ENCODE data around the gene POR.

POR gene

DNA sequence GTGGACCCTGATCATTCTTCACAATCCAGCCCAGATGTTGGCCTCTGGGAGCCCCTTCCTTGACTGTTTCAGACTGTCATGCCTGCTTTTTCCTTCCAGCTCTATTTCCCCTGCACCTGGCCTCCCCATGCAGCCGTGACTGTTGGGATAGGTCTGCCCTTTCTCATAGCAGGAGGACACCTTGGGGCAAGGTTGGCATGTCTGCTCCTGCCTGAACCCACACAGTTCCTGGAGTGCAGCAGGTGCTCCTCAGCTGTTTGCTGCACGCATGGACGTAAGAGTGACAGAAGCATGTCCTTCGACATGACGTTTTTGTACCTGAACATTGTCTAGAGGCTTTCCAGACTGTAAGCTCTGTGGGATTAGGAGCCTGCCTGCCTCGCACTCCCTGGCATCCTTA, 24.0 kb downstream of the POR start:
- Mint-ChIP-seq H3K4me3 (no peak overlapping the region), H3K27ac (no peak overlapping the region), H3K4me1 (ENCODE audit: low read depth in 2 of 2) (peaks cover 0 to 4% of the 10 kb centered on the region in 2 donors), H3K36me3 (ENCODE audit: insufficient read depth) (peaks cover 6% of the 10 kb centered on the region), H3K27me3 (no peaks in the 10 kb centered on the region), H3K9me3 (no peaks in the 10 kb centered on the region)
- ATAC-seq (replicated peaks): no peak
- DNase-seq: no peak

DNA sequence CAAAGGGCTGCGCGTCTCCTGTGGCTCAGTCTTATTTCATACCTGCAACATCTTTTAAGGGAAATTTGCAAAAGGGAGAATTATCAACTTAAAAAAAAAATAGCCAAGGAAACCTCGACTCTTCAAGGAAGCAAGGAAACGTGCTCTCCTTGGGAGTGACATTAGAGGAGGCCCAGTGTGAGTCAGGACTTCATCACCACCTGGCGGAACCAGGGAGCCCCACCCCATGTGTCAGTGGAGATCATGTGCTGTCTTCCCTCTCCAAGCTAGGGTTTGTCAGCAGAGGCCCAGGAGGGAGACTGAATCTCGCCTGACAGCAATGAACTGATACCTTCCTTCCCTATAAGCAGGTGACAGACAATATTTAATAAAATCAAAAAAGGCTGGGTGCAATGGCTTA, 28.9 kb downstream of the POR start:
- Mint-ChIP-seq H3K4me1 (ENCODE audit: low read depth in 2 of 2) (peaks cover 11 to 18% of the 10 kb centered on the region in 2 donors), H3K36me3 (ENCODE audit: insufficient read depth) (peaks cover 3% of the 10 kb centered on the region), H3K27ac (no peak overlapping the region), H3K27me3 (no peaks in the 10 kb centered on the region), H3K4me3 (no peak overlapping the region), H3K9me3 (no peaks in the 10 kb centered on the region)
- no peak for ATAC-seq (replicated peaks)
- no peak for DNase-seq

DNA sequence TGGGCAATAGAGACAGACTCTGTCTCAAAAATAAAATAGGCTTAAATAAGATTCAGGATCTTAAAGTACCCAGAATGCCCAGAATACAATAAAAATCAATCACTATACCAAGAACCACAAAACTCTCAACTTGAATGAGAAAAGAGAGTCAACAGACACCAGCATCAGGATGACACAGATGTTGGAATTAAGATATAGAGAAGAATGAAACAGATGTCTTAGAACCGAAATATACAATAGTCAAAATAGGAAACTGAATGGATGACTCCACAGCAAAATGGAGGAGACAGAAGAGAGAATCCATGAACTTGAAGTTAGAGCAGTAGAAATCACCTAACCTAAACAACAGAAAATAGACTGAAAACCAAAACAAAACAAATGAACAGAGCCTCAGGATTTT, 29.6 kb downstream of the POR start:
- Mint-ChIP-seq H3K9me3 (no peaks in the 10 kb centered on the region), H3K27me3 (no peaks in the 10 kb centered on the region), H3K27ac (no peak overlapping the region), H3K4me3 (no peak overlapping the region), H3K4me1 (ENCODE audit: low read depth in 2 of 2) (peaks cover 9 to 22% of the 10 kb centered on the region in 2 donors), H3K36me3 (ENCODE audit: insufficient read depth) (peaks cover 3% of the 10 kb centered on the region)
- DNase-seq: no peak
- no peak for ATAC-seq (replicated peaks)

DNA sequence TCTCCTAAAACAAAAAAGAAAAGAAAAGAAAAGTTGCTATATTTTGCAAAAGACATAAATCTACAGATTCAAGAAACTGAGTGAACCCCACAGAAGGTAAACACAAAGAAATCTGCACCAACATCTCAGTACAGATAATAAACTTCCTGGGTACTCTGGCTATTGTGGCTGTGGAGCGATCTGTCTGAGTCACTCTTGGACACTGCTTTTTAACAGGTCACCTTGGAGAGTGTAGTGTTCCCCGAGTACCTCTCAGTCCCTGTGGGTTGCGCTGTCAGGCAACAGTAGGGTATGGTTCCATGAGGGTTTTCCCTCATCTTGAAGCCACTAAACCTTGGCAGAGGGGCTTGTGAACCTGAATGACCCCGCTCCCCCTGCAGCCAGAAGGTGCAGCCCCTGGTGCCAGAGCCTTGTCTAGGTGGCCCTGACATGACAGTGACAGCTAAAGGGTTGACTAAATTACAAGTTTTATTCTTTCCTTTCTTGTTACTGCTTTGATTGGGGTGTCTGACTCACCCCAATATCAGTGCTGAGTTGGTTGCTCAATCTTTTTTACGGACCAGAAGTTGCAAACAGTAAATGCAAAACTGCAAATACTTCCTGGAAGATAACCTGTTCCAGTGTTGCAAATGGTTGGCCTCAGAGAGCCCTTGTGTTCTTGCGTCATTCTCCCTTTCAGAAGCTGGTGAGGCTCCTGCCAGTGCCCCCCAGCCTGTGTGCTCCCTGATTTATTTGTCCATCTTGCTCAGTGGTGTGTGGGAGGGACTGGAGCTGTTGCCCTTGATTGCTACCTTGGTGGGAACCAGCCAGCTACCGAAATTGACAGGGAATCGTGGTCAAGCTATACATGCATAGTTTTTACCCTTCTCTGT, 30.6 kb downstream of the POR start:
- H3K27me3 Mint-ChIP-seq: no peaks in the 10 kb centered on the region
- H3K27ac Mint-ChIP-seq: peak overlapping the region in 1 of 2 donors; percentile 62
- ATAC-seq (replicated peaks): no peak
- H3K4me3 Mint-ChIP-seq: no peak overlapping the region
- DNase-seq: no peak
- peaks cover 3% of the 10 kb centered on the region for H3K36me3 Mint-ChIP-seq (ENCODE audit: insufficient read depth)
- peaks cover 9 to 22% of the 10 kb centered on the region in 2 donors for H3K4me1 Mint-ChIP-seq (ENCODE audit: low read depth in 2 of 2)
- H3K9me3 Mint-ChIP-seq: no peaks in the 10 kb centered on the region

DNA sequence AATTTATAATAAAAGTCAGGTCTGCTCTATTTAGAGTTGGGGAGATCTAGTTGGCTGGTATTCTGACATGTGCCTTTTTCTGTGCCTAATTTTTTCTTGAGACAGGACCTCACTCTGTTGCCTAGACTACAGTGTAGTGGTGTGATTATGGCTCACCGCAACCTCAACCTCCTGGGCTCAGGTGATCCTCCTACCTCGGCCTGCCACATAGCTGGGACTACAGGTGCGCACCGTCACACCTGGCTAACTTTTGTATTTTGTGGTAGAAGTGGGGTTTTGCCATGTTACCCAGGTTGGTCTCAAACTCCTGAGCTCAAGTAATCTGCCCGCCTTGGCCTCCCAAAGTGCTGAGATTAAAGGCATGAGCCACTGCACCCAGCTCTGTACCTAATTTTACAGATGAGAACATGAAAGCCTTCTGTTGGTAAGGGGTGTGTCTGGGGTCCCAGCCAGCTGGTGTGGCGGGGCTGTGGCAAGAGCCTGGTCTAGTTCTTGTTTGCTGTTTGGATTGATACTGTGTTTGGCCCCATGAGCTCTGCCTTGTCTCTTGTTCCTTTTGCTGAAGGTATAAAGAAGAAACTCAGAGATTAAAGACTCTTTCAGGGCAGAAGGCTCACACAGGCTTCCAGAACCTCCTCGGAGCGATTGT, 31.4 kb downstream of the POR start:
- H3K27ac Mint-ChIP-seq: peak overlapping the region in 1 of 2 donors; percentile 62
- H3K4me1 Mint-ChIP-seq (ENCODE audit: low read depth in 2 of 2): peaks cover 9 to 22% of the 10 kb centered on the region in 2 donors
- H3K36me3 Mint-ChIP-seq (ENCODE audit: insufficient read depth): peaks cover 3% of the 10 kb centered on the region
- no peak for DNase-seq
- H3K4me3 Mint-ChIP-seq: no peak overlapping the region
- ATAC-seq (replicated peaks): peak; percentile 55
- H3K27me3 Mint-ChIP-seq: no peaks in the 10 kb centered on the region
- no peaks in the 10 kb centered on the region for H3K9me3 Mint-ChIP-seq

DNA sequence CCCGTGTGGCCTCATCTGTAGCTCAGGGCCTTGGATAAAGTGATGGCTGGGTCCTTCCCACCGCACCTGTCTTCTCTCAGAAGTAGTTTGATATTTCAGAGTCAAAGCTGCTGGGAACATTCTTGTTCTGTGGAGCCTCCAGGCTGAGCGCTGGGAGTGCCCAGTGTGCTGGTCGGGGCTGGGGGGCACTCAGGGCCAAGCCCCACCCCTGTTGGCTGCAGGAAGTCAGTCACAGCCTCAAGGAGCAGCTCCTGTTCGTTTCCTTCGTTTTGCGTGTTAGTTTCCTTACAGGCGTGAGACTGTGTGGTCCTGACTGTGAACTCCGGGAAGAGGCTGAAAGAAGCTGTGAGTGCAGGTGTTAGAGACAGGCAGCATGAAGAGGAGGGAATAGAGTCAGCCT, 33.2 kb downstream of the POR start:
- Mint-ChIP-seq H3K27ac (peak overlapping the region in 1 of 2 donors; percentile 74), H3K4me3 (no peak overlapping the region), H3K4me1 (ENCODE audit: low read depth in 2 of 2) (peaks cover 9 to 22% of the 10 kb centered on the region in 2 donors), H3K27me3 (no peaks in the 10 kb centered on the region), H3K9me3 (no peaks in the 10 kb centered on the region), H3K36me3 (ENCODE audit: insufficient read depth) (peaks cover 6% of the 10 kb centered on the region)
- no peak for DNase-seq
- ATAC-seq (replicated peaks): no peak

DNA sequence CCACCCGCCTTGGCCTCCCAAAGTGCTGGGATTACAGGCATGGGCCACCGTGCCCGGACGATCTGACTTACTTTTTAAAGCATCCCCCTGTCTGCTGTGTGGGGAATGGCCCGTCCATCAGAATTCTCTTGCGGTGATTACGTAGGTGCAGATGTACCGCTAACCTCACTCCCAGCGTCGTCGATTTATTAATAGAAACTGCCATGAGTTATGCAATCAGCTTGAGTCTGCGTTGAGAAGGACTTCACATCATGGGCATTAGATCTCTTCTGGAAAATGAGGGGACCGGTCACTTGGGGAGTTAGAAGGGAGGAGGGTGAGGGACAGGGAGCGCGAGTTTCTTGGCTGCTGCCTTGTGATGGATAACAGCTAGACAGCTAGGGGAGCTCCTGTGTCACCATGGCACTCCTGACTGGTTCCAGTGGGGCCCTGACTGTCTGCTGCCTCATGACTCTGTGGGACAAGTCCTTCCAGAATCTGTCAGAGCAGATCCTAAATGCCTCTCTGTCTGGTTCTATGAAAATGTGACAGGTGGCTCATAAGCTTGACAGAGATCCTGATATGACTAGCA, 35.2 kb downstream of the POR start:
- no peak for DNase-seq
- H3K27me3 Mint-ChIP-seq: no peaks in the 10 kb centered on the region
- no peak for ATAC-seq (replicated peaks)
- no peaks in the 10 kb centered on the region for H3K9me3 Mint-ChIP-seq
- H3K4me3 Mint-ChIP-seq: no peak overlapping the region
- H3K4me1 Mint-ChIP-seq (ENCODE audit: low read depth in 2 of 2): peaks cover 10 to 22% of the 10 kb centered on the region in 2 donors
- peaks cover 12% of the 10 kb centered on the region for H3K36me3 Mint-ChIP-seq (ENCODE audit: insufficient read depth)
- no peak overlapping the region for H3K27ac Mint-ChIP-seq

DNA sequence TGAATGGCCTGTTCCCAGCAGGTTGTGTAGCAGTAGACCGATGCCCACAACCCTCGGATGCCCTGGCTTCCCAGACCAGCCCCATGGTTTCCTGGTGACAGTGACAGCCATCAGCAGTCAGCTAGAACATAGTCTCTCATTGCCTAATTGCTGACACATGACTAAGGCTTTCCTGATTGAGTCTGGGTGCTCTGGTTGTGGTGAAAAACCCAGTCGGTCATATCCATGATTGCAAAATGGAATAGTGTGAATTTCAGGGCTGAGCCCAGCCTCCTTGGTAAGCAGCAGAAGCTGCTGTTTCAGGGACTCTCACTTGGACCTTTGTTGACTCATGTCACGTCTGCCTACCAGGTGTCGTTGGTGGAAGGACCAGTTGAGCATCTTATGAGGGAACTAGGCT, 36.6 kb downstream of the POR start:
- Mint-ChIP-seq H3K9me3 (no peaks in the 10 kb centered on the region), H3K4me3 (no peak overlapping the region), H3K36me3 (ENCODE audit: insufficient read depth) (peaks cover 12% of the 10 kb centered on the region), H3K4me1 (ENCODE audit: low read depth in 2 of 2) (peaks cover 8 to 15% of the 10 kb centered on the region in 2 donors), H3K27ac (no peak overlapping the region), H3K27me3 (no peaks in the 10 kb centered on the region)
- ATAC-seq (replicated peaks): peak; percentile 16
- DNase-seq: no peak

DNA sequence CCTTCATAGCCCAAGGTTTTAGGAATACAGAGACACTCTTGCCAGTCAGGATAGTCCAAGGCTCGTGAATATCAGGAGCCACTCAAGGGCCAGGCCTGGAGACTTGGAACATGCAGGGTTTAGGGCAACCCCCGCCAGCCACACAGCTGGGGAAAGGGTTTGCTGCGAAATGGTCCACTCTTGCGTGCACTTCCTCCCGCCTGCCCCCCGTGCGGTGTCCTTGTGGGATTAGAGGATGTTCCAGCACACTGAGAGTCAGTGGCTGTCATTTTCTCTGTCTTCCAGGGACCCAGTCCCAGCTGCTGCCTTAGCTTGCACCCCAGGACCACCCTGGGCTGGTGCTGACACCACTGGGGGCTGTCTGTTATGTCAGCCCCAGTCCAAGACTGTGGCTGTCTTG, 38.5 kb downstream of the POR start:
- H3K9me3 Mint-ChIP-seq: no peaks in the 10 kb centered on the region
- H3K27me3 Mint-ChIP-seq: no peaks in the 10 kb centered on the region
- peaks cover 3 to 9% of the 10 kb centered on the region in 2 donors for H3K4me1 Mint-ChIP-seq (ENCODE audit: low read depth in 2 of 2)
- DNase-seq (no peak), ATAC-seq (replicated peaks) (no peak)
- no peak overlapping the region for H3K4me3 Mint-ChIP-seq
- no peak overlapping the region for H3K27ac Mint-ChIP-seq
- peaks cover 11% of the 10 kb centered on the region for H3K36me3 Mint-ChIP-seq (ENCODE audit: insufficient read depth)

DNA sequence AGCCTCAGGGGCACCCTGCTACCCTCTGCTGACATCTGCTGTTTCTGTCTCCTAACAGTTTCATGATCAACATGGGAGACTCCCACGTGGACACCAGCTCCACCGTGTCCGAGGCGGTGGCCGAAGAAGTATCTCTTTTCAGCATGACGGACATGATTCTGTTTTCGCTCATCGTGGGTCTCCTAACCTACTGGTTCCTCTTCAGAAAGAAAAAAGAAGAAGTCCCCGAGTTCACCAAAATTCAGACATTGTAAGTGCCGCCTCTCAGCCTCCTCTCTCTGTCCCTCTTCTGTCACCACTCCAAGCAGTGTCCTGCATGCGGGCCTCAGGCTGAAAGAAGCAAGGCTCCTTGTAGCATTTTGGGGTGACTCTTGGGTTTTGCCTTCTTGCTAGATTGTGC, 39.0 kb downstream of the POR start:
- Mint-ChIP-seq H3K9me3 (no peaks in the 10 kb centered on the region), H3K36me3 (ENCODE audit: insufficient read depth) (peaks cover 9% of the 10 kb centered on the region), H3K4me1 (ENCODE audit: low read depth in 2 of 2) (peaks cover 3 to 4% of the 10 kb centered on the region in 2 donors), H3K4me3 (no peak overlapping the region), H3K27me3 (no peaks in the 10 kb centered on the region), H3K27ac (no peak overlapping the region)
- ATAC-seq (replicated peaks) (no peak), DNase-seq (no peak)

DNA sequence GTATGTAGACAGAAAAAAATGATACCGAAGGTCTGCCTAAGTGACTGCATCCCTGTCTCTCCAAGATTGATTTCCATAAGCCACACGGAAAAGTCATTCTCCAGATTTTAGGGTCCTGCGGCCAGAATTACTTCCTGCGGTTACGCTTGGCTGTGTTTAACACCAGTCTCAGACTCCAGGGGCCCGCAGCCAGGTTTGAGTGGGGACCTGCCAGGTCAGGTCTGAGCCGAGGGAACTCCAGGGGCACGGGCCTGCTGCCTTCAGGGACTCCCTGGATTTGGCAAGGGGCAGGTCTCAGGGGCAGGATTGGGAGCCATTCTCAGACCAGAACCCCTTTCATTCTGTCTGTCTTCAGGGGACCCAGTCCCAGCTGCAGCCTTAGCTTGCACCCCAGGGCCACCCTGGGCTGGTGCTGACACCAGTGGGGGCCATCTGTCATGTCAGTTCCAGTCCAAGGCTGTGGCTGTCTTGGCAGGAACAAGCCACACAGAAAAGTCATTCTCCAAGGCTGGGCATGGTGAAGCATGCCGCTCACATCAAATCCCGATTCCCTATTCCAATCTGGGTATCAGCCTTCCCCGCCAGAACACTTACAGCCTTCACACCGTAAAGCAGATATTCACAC, 40.5 kb downstream of the POR start:
- H3K27ac Mint-ChIP-seq: no peak overlapping the region

DNA sequence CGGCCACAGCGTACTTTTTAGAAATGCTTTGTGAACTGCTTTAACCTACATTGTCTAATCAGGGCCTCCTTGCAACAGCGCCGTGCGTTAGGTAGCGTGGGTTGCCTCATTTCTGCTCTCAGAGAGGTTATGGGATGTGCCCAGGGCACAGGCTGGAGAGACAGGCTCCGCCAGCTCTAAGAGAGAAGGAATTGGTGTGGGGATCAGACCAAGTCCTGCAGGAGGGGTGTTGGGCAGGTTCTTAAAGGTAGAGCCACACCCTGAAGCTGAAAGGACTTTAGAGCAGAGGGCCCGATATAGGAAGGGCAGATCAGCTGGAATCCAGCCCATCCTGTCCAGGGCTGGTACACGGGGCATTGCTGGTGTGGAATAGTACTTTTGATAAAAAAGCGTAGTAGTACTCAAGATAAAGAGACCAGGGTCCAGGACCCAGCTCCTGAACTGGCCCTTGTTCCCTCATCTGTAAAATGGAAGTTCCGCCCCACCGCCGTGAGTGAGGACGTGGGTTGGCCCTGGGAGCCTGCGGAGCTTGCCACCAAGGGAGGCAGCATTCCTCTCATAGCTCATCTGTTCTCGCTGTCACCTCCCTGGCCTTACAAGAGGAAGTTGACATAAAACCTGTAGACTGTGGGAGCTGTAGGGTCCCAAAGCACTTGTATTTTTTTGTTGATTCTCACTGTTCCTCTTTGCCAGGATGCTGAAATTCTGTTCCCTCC, 42.2 kb downstream of the POR start:
- H3K27me3 Mint-ChIP-seq: no peaks in the 10 kb centered on the region
- H3K27ac Mint-ChIP-seq: peak overlapping the region in 1 of 2 donors; percentile 10
- DNase-seq (no peak), ATAC-seq (replicated peaks) (no peak)
- peaks cover 19% of the 10 kb centered on the region for H3K36me3 Mint-ChIP-seq (ENCODE audit: insufficient read depth)
- no peaks in the 10 kb centered on the region for H3K9me3 Mint-ChIP-seq
- H3K4me1 Mint-ChIP-seq (ENCODE audit: low read depth in 2 of 2): peaks cover 0 to 3% of the 10 kb centered on the region in 2 donors
- H3K4me3 Mint-ChIP-seq: no peak overlapping the region

More for the DNA sequence above, 40.5 kb downstream of the POR start:
- DNase-seq (no peak), ATAC-seq (replicated peaks) (no peak)
- no peak overlapping the region for H3K4me3 Mint-ChIP-seq
- H3K36me3 Mint-ChIP-seq (ENCODE audit: insufficient read depth): peaks cover 11% of the 10 kb centered on the region
- H3K27me3 Mint-ChIP-seq: no peaks in the 10 kb centered on the region
- peaks cover 0 to 3% of the 10 kb centered on the region in 2 donors for H3K4me1 Mint-ChIP-seq (ENCODE audit: low read depth in 2 of 2)
- H3K9me3 Mint-ChIP-seq: no peaks in the 10 kb centered on the region

Measured in effector memory CD8-positive, alpha-beta T cell (primary cell).